Endothelial cell of umbilical vein (primary cell): ENCODE data around the gene FHOD3.

ENCODE experiments used
- EZH2 ChIP-seq: IDR thresholded peaks from 2 replicates; pipeline ENCODE4 v1.6.1; 2012; ENCODE audit warnings: borderline replicate concordance, low read depth, mild to moderate bottlenecking, moderate library complexity, low read length, inconsistent platforms; ENCODE audit not compliant: severe bottlenecking
- GATA2 ChIP-seq: IDR thresholded peaks from 2 replicates; pipeline ENCODE4 v1.7.0; 2011; ENCODE audit warnings: low read depth, mild to moderate bottlenecking, moderate library complexity, mixed read lengths, low read length; ENCODE audit not compliant: insufficient read length, insufficient read depth
- JUN ChIP-seq: IDR thresholded peaks from 2 replicates; pipeline ENCODE4 v1.6.1; 2011; ENCODE audit warnings: borderline replicate concordance, low read depth; ENCODE audit not compliant: insufficient read length, insufficient read depth
- MYC ChIP-seq: IDR thresholded peaks from one replicate; pipeline ENCODE4 v1.6.1; 2011; ENCODE audit warnings: mild to moderate bottlenecking, low read depth, low read length
- POLR2A ChIP-seq: IDR thresholded peaks from 2 replicates; pipeline ENCODE4 v1.6.1; 2012; ENCODE audit warnings: low read depth, mild to moderate bottlenecking, control low read depth, low read length
- POLR2AphosphoS5 ChIP-seq: IDR thresholded peaks from 2 replicates; pipeline ENCODE4 v1.6.1; 2012; ENCODE audit warnings: low read depth, mild to moderate bottlenecking, control low read depth, low read length, moderate library complexity; ENCODE audit not compliant: insufficient read depth
- TF ChIP-seq, protein P1 (sequence below), 2 donors: IDR thresholded peaks; 1 replicate in 1 of 2; 2 replicates in 1 of 2; pipeline ENCODE4 v1.5.1; 2011; ENCODE audit warnings: low read length in 2 of 2, mild to moderate bottlenecking in 2 of 2, moderate library complexity in 2 of 2, control low read depth in 1 of 2, inconsistent platforms in 1 of 2, low read depth in 1 of 2; ENCODE audit not compliant: insufficient read depth in 1 of 2; ENCODE audit errors: extremely low read depth in 1 of 2
- TF ChIP-seq, protein P2 (sequence below): IDR thresholded peaks from 2 replicates; pipeline ENCODE4 v1.6.1; 2011; ENCODE audit not compliant: insufficient read depth, insufficient read length

DNA sequence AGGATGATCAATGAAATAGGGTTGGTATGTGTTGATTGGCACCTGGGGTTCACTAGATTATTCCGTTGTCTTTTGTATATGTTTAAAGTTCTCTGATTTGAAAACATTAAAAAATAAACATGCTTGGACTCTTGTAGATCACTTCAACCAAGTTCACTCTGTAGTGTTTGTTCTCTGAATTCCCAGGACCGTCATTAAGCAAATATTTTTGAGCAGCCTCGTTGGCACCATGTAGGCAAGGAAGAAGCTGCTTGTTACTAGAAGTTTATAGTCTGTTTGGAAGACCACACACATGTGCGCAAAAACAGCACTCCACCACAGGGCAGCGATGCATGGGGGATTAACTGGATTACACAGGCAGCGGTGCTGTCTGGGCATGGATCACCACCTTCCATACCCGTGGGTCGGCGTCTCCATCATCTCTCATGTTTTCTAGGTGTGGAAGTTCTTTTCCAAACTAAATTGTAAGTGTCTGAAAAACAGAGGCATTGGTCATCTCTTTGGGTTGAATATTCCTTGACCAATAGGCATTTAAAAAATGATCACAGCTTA, 212.2 kb downstream of the FHOD3 start:
- TF ChIP-seq POLR2A (no peak), GATA2 (no peak), EZH2 (no peak), MYC (no peak), JUN (no peak), POLR2AphosphoS5 (no peak)
- TF ChIP-seq, protein P1, sequence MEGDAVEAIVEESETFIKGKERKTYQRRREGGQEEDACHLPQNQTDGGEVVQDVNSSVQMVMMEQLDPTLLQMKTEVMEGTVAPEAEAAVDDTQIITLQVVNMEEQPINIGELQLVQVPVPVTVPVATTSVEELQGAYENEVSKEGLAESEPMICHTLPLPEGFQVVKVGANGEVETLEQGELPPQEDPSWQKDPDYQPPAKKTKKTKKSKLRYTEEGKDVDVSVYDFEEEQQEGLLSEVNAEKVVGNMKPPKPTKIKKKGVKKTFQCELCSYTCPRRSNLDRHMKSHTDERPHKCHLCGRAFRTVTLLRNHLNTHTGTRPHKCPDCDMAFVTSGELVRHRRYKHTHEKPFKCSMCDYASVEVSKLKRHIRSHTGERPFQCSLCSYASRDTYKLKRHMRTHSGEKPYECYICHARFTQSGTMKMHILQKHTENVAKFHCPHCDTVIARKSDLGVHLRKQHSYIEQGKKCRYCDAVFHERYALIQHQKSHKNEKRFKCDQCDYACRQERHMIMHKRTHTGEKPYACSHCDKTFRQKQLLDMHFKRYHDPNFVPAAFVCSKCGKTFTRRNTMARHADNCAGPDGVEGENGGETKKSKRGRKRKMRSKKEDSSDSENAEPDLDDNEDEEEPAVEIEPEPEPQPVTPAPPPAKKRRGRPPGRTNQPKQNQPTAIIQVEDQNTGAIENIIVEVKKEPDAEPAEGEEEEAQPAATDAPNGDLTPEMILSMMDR (IDR thresholded peaks at IDR 0.05; ENCODE audit: extremely low read depth in 1 of 2, insufficient read depth in 1 of 2, low read depth in 1 of 2, low read length in 2 of 2): no peak
- TF ChIP-seq, protein P2, sequence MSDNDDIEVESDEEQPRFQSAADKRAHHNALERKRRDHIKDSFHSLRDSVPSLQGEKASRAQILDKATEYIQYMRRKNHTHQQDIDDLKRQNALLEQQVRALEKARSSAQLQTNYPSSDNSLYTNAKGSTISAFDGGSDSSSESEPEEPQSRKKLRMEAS: no peak
